Body of pancreas (tissue), 4 donors: Measurements from ENCODE around the gene PSMG3. TPM values are rescaled to one million over a fixed set of nuclear protein-coding genes. Genes with fewer than 3 reads are reported as not detected.

ENCODE experiments used
- ATAC-seq: fragments of 150-250 bp; one replicate; pipeline ENCODE4 v1.9.1; 2016
- DNase-seq, 4 donors: peaks; one replicate each; pipeline ENCODE4 v3.0.0-alpha.2; 2019
- H3K27ac ChIP-seq, 4 donors: fragments of 200-600 bp; sonication (generic); 1 replicate in 3 of 4; 2 replicates in 1 of 4; pipeline versions ENCODE4 v1.5.1 to v1.6.1; 2016 to 2019; ENCODE audit warnings: mild to moderate bottlenecking in 1 of 4, mixed read lengths in 1 of 4, moderate library complexity in 1 of 4
- H3K27me3 ChIP-seq, 2 donors: fragments of 200-600 bp; sonication (generic); one replicate each; pipeline ENCODE4 v1.6.0; 2016; ENCODE audit warnings: mild to moderate bottlenecking in 1 of 2
- H3K36me3 ChIP-seq, 2 donors: fragments of 200-600 bp; sonication (generic); replicated peaks in 1 of 2; 2 replicates each; pipeline ENCODE4 v1.5.1; 2016; ENCODE audit warnings: low read depth in 2 of 2; ENCODE audit not compliant: insufficient read depth in 1 of 2
- H3K4me1 ChIP-seq: fragments of 200-600 bp; sonication (generic); one replicate; pipeline ENCODE4 v1.6.0; 2016
- H3K4me3 ChIP-seq, 2 donors: fragments of 200-600 bp; sonication (generic); 1 replicate in 1 of 2; 2 replicates in 1 of 2; pipeline ENCODE4 v1.5.1; 2016 to 2019
- H3K9me3 ChIP-seq, 3 donors: fragments of 200-600 bp; sonication (generic); 1 replicate in 2 of 3; 2 replicates in 1 of 3; pipeline ENCODE4 v1.5.1; 2016
- CTCF ChIP-seq, 7 experiments: fragments of 450-650 bp in 4 of 7; fragments of 200-600 bp in 3 of 7; sonication (generic) in 3 of 7; IDR thresholded peaks; one replicate each; pipeline ENCODE4 v1.5.1; 2016 to 2019; ENCODE audit warnings: antibody characterized with exemption in 7 of 7
- POLR2A ChIP-seq, 3 donors: fragments of 450-650 bp; IDR thresholded peaks; one replicate each; pipeline ENCODE4 v1.6.1; 2016; ENCODE audit warnings: antibody characterized with exemption in 3 of 3, mild to moderate bottlenecking in 2 of 3
- WGBS, 2 donors: methylation state at CpG; one replicate each; pipeline ENCODE4 v1.1.5; 2017; 5-methylcytosine and 5-hydroxymethylcytosine counted together
- intact Hi-C: fragments of 100-400 bp; cut with DNase I; formaldehyde crosslinking; loops from one replicate; pipeline ENCODE4 v1.15.1; 2023
- total RNA-seq, 2 donors: library from RNA; depleted of rRNA; stranded (reverse); fragments of >200 nt; gene quantifications; one replicate each; pipeline ENCODE4 v1.1.0, GENCODE V29; 2016

PSMG3 gene
- total RNA-seq, 2 donors from 2014 or later = 34.0 to 39.6 TPM

GRCh38 chr7:1538544-1539180 is 31.2 kb downstream of the PSMG3 start:
- Histone ChIP-seq H3K4me3 (no peak overlapping the region), H3K27me3 (no peaks in the 10 kb centered on the region), H3K4me1 (peaks cover 60% of the 10 kb centered on the region), H3K36me3 (peaks cover 16 to 17% of the 10 kb centered on the region in 2 donors), H3K9me3 (no peaks in the 10 kb centered on the region), H3K27ac (peak overlapping the region; percentile 97 to 100 (median 98))
- 64 to 95% methylated on average over 4 to 24 of the region's 25 CpGs for WGBS, 2 donors
- intact Hi-C loops = no loop called here
- TF ChIP-seq CTCF (IDR thresholded peaks at IDR 0.05) (no peak), POLR2A (IDR thresholded peaks at IDR 0.05) (no peak)
- ATAC-seq (no peak), DNase-seq (peak in 1 of 4 donors; percentile 38)

DNA sequence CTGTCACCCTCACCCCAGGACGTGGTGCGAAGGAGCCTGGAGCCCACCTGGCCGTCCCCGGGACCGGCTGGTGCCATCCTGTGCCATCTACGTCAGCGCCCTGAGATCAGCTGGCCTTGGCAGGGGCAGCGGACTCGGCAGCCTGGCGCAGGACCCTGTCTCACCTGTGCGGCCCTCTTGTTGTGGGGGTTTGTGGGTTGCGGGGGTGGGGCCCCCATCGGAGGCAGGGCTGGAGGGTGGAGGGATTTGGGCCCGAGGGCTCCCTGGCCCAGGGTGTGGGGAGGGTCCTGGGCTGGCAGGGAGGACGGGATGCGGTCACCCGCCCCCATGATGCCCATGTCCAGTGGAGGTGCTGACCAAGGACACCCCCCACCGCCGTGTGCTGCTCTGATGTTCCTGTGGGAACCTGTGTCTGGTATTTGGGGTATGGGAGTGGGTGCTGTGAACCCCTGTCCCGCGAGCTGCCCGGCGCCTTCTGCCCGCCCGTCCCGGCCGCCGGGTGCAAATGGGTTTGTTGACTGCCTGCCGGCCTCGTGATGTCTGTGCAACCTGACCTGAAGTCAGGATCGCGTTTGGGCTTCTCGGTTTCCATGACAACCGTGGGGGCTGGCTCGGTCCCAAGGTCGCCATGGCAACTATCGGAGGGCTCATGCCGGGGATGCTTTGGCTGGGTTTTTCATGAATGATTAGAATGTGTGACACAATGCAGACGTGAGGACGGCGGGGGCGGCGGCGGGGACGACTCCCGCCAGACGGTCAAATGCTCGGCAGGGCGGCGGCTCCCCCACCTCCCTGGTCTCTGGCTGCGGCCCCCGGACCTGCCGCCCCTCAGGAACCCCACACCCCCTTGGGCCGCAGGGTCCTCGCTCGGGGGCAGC is 32.1 kb downstream of the PSMG3 start:
- H3K36me3 ChIP-seq = peaks cover 16 to 17% of the 10 kb centered on the region in 2 donors
- DNase-seq (peak; percentile 92 to 95 (median 94)), ATAC-seq (peak; percentile 47)
- 29 to 65% methylated on average over 6 to 56 of the region's 56 CpGs for WGBS, 2 donors
- no peaks in the 10 kb centered on the region for H3K27me3 ChIP-seq
- no peak overlapping the region for H3K4me3 ChIP-seq
- peaks cover 68% of the 10 kb centered on the region for H3K4me1 ChIP-seq
- H3K9me3 ChIP-seq = no peaks in the 10 kb centered on the region
- intact Hi-C loops = no loop called here
- TF ChIP-seq CTCF (IDR thresholded peaks at IDR 0.05) = peak in 2 of 7 experiments; percentile 0 to 7
- peak; percentile 5 to 56 (median 30) for TF ChIP-seq POLR2A (IDR thresholded peaks at IDR 0.05)
- peak overlapping the region; percentile 97 to 100 (median 98) for H3K27ac ChIP-seq

DNA sequence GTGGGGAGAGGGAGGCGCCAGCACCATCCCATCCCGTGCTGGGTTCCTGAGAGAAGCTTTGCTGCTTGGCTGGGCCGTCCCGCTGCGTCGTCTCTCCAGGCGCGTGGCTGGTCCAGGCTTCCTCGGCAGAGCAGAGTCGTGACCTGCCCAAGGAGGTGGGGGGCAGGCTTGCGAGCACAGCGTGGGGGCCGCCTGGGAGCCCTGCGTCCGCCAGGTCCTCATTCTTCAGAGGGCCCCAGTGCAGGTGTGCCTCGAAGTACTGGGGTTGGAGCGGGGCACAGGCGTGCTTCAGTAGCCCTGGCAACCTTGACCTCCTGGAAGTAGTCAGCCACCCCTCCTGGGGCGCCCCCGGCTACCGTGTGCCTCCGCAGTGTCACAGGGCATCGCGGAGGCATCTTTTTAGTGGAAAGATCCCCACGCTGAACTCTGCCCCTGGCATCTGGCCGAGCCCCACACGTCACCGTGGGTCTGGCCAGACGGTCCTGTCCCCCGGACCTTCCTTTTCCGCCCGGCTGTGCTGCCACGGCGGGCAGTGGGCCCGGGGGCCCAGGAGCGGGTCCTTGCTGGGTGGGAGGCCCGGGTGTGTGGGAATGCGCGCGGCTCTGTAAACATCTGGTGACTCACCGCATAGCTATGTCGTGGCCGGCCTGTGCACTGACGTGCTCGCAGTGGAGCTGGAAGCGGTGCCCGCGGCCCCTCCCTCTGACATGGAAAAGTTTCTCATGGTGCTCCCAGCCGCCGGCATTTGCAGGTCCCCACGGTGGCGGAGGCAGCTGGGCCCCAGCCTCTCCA is 32.9 kb downstream of the PSMG3 start:
- Histone ChIP-seq H3K27me3 (no peaks in the 10 kb centered on the region), H3K4me1 (peaks cover 75% of the 10 kb centered on the region), H3K36me3 (peaks cover 16 to 17% of the 10 kb centered on the region in 2 donors), H3K4me3 (no peak overlapping the region), H3K27ac (peak overlapping the region; percentile 97 to 100 (median 98)), H3K9me3 (no peaks in the 10 kb centered on the region)
- WGBS, 2 donors = 12 to 23% methylated on average over 7 to 51 of the region's 52 CpGs
- no peak for TF ChIP-seq CTCF (IDR thresholded peaks at IDR 0.05)
- peak; percentile 85 to 90 (median 85) for TF ChIP-seq POLR2A (IDR thresholded peaks at IDR 0.05)
- DNase-seq (peak; percentile 96 to 99 (median 98)), ATAC-seq (peak; percentile 82)
- intact Hi-C loops = no loop called here

GRCh38 chr7:1536455-1536742 is 33.4 kb downstream of the PSMG3 start:
- intact Hi-C loops = no loop called here
- no peaks in the 10 kb centered on the region for H3K9me3 ChIP-seq
- peak overlapping the region; percentile 97 to 100 (median 98) for H3K27ac ChIP-seq
- peaks cover 79% of the 10 kb centered on the region for H3K4me1 ChIP-seq
- ATAC-seq = no peak
- no peak overlapping the region for H3K4me3 ChIP-seq
- DNase-seq = no peak
- H3K36me3 ChIP-seq = peaks cover 16 to 17% of the 10 kb centered on the region in 2 donors
- no peaks in the 10 kb centered on the region for H3K27me3 ChIP-seq
- TF ChIP-seq POLR2A (IDR thresholded peaks at IDR 0.05) (no peak), CTCF (IDR thresholded peaks at IDR 0.05) (no peak)
- 60 to 78% methylated on average over 4 to 7 of the region's 7 CpGs for WGBS, 2 donors
